Subcutaneous abdominal adipose tissue (tissue), 5 donors: ENCODE results near the gene GLB1L2.

Experiments used
- H3K27ac ChIP-seq: one replicate; pipeline ENCODE4 v1.7.0; 2013; ENCODE audit warnings: low read depth, mild to moderate bottlenecking, inconsistent platforms, low read length, moderate library complexity
- H3K27me3 ChIP-seq, 5 donors: one replicate each; pipeline ENCODE4 v1.7.0; 2013; ENCODE audit warnings: low read length in 5 of 5, inconsistent platforms in 1 of 5; ENCODE audit not compliant: control insufficient read depth in 5 of 5, insufficient read depth in 4 of 5
- H3K36me3 ChIP-seq, 5 donors: one replicate each; pipeline ENCODE4 v1.7.0; 2013; ENCODE audit warnings: low read length in 5 of 5; ENCODE audit not compliant: control insufficient read depth in 5 of 5, insufficient read depth in 5 of 5
- H3K4me1 ChIP-seq, 5 donors: one replicate each; pipeline ENCODE4 v1.7.0; 2013; ENCODE audit warnings: low read length in 5 of 5, mild to moderate bottlenecking in 3 of 5, moderate library complexity in 1 of 5; ENCODE audit not compliant: control insufficient read depth in 5 of 5, insufficient read depth in 5 of 5
- H3K4me3 ChIP-seq, 5 donors: one replicate each; pipeline ENCODE4 v1.7.0; 2013; ENCODE audit warnings: low read length in 5 of 5, low read depth in 1 of 5
- H3K9ac ChIP-seq, 5 donors: one replicate each; pipeline ENCODE4 v1.7.0; 2013; ENCODE audit warnings: low read length in 5 of 5, mild to moderate bottlenecking in 4 of 5, moderate library complexity in 3 of 5
- H3K9me3 ChIP-seq, 5 donors: one replicate each; pipeline ENCODE4 v1.7.0; 2013; ENCODE audit warnings: low read length in 5 of 5; ENCODE audit not compliant: control insufficient read depth in 5 of 5
- donor health status: healthy.
- donor health status: healthy.
- donor health status: healthy.
- donor health status: healthy.
- donor health status: healthy.

The GLB1L2 gene

DNA sequence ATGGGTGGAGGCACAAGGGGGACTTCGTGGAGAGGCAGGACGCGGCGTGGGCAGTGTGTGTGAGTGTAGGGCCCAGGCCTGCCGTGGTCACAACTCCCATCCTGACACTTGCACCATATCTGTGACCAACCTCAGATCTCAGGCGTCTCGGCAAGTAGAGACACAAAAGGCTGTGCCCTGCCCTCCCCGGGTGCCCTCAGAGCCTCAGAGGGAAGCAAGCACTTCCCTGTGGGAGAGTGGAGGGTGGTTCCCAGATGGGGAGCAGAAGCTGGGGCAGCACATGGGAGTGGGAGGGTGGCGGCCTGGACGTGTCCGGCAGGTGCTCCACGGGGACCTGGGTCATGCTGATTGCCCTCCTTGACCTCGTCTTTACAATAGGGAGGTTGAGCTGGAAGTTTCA lies 59.9 kb downstream of the GLB1L2 start:
- Histone ChIP-seq H3K4me1 (no peaks in the 10 kb centered on the region), H3K4me3 (no peak overlapping the region), H3K27ac (no peak overlapping the region), H3K27me3 (peaks cover 0 to 22% (median 20%) of the 10 kb centered on the region in 5 donors), H3K36me3 (no peaks in the 10 kb centered on the region), H3K9ac (no peak overlapping the region), H3K9me3 (peaks cover 0 to 5% (median 0%) of the 10 kb centered on the region in 5 donors)

DNA sequence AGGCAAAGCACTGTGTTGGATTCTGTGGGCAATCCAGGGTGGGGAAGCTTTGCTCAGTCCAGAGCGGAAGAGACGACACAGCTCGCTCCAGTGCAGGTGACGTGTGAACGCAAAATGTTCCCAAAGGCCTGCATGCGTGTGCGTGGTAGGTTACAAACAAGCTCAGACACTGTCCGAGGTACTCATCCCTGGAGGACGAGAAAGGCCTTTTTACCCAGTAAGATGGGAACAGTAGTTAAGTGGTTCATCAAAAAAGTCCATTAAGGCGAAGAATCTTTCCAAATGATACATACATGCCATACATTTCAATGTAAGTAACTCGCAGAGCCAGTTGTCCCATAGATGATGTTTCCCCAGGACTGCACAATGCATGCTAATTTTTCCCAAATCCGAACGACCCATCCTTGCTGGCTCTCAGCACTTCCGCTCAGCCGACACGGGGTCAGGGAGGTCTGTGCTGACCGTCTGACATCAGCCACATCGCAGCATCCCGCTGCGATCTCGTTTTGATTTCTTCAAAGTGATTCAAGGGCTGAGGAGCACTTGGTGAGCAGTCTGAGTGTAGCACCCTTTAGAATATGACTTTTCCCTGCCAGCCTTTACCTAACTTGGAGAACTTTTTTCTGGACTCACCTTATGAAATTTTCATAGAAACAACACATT lies 61.3 kb downstream of the GLB1L2 start:
- Histone ChIP-seq H3K9me3 (peaks cover 0 to 5% (median 0%) of the 10 kb centered on the region in 5 donors), H3K9ac (no peak overlapping the region), H3K4me1 (no peaks in the 10 kb centered on the region), H3K27me3 (peaks cover 0 to 22% (median 17%) of the 10 kb centered on the region in 5 donors), H3K4me3 (no peak overlapping the region), H3K27ac (no peak overlapping the region), H3K36me3 (no peaks in the 10 kb centered on the region)

DNA sequence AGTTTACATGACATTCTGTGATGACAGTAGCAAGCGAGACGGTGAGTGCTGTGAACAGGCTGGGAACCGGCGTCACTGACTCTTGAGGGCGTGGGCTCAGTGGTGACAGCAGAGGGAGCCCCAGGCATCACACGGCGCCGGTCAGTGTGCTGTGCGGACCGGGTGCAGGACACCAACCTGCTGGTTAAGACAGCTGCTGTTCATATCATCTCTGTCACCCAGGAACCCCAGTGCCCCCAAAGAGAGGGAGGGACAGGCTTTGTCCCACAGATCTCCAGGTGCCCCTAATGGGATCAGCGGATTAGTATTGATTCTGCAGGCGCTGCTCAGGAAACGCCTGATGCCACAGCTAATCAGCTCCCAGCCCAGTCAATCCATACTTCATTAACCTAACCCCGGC lies 61.9 kb downstream of the GLB1L2 start:
- peaks cover 0 to 3% (median 0%) of the 10 kb centered on the region in 5 donors for H3K9me3 ChIP-seq
- H3K27me3 ChIP-seq = peaks cover 0 to 27% (median 20%) of the 10 kb centered on the region in 5 donors
- H3K4me3 ChIP-seq = no peak overlapping the region

DNA sequence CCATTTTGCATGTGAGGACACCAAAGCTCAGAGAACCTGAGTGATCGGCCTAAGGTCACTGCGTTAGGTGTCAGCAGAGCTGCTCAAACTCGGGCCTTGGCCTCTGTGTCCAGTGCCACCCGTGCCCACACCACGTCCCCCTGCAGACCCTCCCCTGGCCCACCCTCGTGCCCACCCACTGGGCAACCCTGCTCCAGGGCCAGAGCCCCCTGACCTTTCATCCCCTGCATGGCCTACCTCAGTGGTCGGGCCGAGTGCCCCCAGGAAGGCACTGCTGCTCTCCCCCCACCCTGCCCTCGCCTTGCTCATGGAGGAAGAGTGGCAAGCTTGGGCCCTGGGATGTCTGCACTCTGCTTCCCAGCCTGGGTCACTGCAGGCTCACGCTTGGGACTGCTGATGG lies 62.5 kb downstream of the GLB1L2 start:
- H3K4me1 ChIP-seq = no peaks in the 10 kb centered on the region
- H3K27ac ChIP-seq = no peak overlapping the region
- no peak overlapping the region for H3K9ac ChIP-seq
- no peak overlapping the region for H3K4me3 ChIP-seq
- H3K9me3 ChIP-seq = no peaks in the 10 kb centered on the region
- H3K36me3 ChIP-seq = no peaks in the 10 kb centered on the region
- H3K27me3 ChIP-seq = peaks cover 5 to 32% (median 23%) of the 10 kb centered on the region in 5 donors

More for the DNA sequence above, 61.9 kb downstream of the GLB1L2 start:
- Histone ChIP-seq H3K4me1 (no peaks in the 10 kb centered on the region), H3K9ac (no peak overlapping the region), H3K27ac (no peak overlapping the region), H3K36me3 (no peaks in the 10 kb centered on the region)

DNA sequence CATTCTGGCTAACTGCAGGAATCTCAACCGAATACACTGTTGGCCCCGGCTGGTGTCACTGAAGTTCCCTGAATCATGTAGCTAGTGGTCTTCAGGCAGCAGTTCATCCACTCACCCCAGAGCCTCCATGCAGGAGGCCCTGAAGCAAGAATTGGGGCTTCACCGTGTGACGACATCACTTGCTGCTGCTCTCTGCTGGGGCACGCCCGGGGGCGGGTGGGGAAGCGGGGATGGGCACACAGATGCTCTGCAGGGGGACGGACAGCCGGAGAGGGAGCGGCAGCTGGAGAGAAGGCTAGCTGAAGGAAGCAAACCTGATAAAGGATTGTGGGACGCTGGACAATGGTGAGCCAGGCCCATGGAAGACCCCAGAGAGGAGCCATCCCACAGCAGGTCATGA lies 63.2 kb downstream of the GLB1L2 start:
- no peak overlapping the region for H3K4me3 ChIP-seq
- H3K9ac ChIP-seq = no peak overlapping the region
- H3K36me3 ChIP-seq = no peaks in the 10 kb centered on the region
- H3K27me3 ChIP-seq = peaks cover 8 to 35% (median 19%) of the 10 kb centered on the region in 5 donors
- H3K27ac ChIP-seq = no peak overlapping the region
- H3K9me3 ChIP-seq = no peaks in the 10 kb centered on the region
- H3K4me1 ChIP-seq = no peaks in the 10 kb centered on the region

- Histone ChIP-seq H3K36me3 (no peaks in the 10 kb centered on the region), H3K4me1 (no peaks in the 10 kb centered on the region), H3K9me3 (no peaks in the 10 kb centered on the region), H3K27me3 (peaks cover 9 to 34% (median 16%) of the 10 kb centered on the region in 5 donors), H3K4me3 (no peak overlapping the region), H3K9ac (no peak overlapping the region), H3K27ac (no peak overlapping the region)
These were observed 65.7 kb downstream of the GLB1L2 start for GRCh38 chr11:134397304-134398078.

DNA sequence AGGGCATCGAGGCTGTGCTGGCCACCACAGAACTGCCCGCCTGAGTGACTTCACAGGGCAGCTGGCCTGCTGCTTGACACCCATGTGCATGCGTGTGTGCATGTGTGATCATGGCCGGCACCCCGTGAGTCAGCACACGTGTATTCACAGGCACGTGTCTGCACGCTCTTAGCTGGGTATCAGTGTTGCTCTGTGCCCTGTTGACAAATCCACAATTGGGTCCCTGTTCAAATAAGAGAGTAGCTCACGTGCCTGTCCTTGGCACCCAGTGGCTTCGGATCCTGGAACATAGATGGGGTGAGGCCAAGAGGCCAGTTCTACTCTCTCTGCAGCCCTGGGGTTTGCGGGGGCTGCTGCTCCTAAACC lies 66.3 kb downstream of the GLB1L2 start:
- Histone ChIP-seq H3K4me1 (no peaks in the 10 kb centered on the region), H3K27me3 (peaks cover 9 to 34% (median 19%) of the 10 kb centered on the region in 5 donors), H3K4me3 (no peak overlapping the region), H3K27ac (no peak overlapping the region), H3K9ac (no peak overlapping the region), H3K36me3 (no peaks in the 10 kb centered on the region), H3K9me3 (peaks cover 0 to under 1% (median 0%) of the 10 kb centered on the region in 5 donors)

DNA sequence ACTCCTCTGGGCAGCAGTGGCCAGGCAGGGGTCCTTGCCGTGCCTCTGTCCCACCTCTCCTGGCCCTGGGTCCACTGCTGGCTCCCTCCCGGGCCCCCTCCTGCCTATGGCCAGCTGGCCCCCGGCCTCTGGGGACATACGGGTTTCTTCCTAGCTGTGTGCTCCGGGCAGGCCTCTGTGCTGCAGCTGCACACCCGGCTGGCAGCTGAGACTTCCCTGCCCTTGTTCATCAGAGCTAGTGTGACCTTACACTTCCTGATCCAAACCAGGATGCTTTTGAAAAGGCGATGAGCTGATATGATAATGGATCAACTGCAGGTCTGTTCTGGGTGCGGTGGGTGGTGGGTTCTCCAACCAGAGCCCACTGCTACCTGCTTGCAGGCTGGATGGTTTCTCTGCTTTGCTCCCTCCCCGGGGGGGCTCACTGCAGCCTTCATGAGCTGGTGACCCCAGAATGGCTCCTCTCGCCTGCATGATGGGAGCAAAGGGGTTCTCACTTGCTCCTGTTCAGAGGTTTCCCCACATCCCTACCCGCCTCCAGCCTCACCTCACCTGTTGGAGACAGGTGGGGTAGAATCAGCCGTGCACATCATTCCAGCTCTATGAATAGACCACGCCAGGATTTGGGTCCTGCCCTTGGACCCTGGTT lies 67.0 kb downstream of the GLB1L2 start:
- Histone ChIP-seq H3K9me3 (peaks cover 0 to 4% (median 0%) of the 10 kb centered on the region in 5 donors), H3K27me3 (peaks cover 9 to 27% (median 22%) of the 10 kb centered on the region in 5 donors), H3K36me3 (no peaks in the 10 kb centered on the region), H3K4me1 (no peaks in the 10 kb centered on the region), H3K9ac (no peak overlapping the region), H3K27ac (no peak overlapping the region), H3K4me3 (no peak overlapping the region)

DNA sequence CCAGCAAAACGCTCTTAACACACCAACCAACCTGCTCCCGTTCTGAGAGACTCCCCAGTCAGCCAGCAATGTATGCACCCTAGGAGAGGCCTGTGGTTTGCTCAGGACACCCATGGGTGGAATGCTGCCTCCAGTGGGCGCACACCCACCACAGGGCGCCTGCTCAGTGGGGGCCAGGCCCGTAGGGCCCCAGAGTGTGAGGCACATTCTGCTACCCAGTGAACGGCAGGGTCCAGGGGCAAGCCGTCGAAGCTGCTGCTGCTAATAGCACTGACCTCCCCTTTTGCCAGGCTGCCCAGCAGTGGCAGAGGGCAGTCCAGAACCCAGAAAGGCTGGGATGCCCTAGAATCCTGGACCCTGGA lies 67.5 kb downstream of the GLB1L2 start:
- Histone ChIP-seq H3K9ac (no peak overlapping the region), H3K27ac (no peak overlapping the region)

GRCh38 chr11:134399996-134400395 lies 68.2 kb downstream of the GLB1L2 start:
- H3K9me3 ChIP-seq = peaks cover 0 to 4% (median 0%) of the 10 kb centered on the region in 5 donors
- no peaks in the 10 kb centered on the region for H3K36me3 ChIP-seq
- no peak overlapping the region for H3K27ac ChIP-seq
- H3K27me3 ChIP-seq = peaks cover 11 to 35% (median 25%) of the 10 kb centered on the region in 5 donors
- H3K9ac ChIP-seq = no peak overlapping the region
- no peak overlapping the region for H3K4me3 ChIP-seq
- H3K4me1 ChIP-seq = no peaks in the 10 kb centered on the region

More for the DNA sequence above, 67.5 kb downstream of the GLB1L2 start:
- no peaks in the 10 kb centered on the region for H3K36me3 ChIP-seq
- peaks cover 0 to 4% (median 0%) of the 10 kb centered on the region in 5 donors for H3K9me3 ChIP-seq
- H3K4me3 ChIP-seq = no peak overlapping the region
- no peaks in the 10 kb centered on the region for H3K4me1 ChIP-seq
- H3K27me3 ChIP-seq = peaks cover 9 to 27% (median 22%) of the 10 kb centered on the region in 5 donors
